IMR-90 (cell line): ENCODE measurements around the gene SORL1. TPM values are rescaled to one million over a fixed set of nuclear protein-coding genes. Genes with fewer than 3 reads are reported as not detected.

Experiments
- ATAC-seq: fragments of 200-7000 bp; cut with Tn5 transposase; 2 replicates; pipeline ENCODE4 v1.9.1; 2020; ENCODE audit warnings: low read depth, mild to moderate bottlenecking, moderate library complexity
- BruUV-seq: library from RNA; stranded (reverse); fragments of 400-500 nt; replicated peaks from 2 replicates; lab custom pipeline; 2021; lab: Mats Ljungman, UMichigan
- CTCF ChIA-PET: fragments of 300-600 bp; formaldehyde crosslinking; extraction: SDS; loops from one replicate; lab custom pipeline; 2021; ENCODE audit warnings: antibody characterized with exemption; lab: Yijun Ruan, JAX
- POLR2A ChIA-PET: fragments of 300-600 bp; sonication (Branson Sonifier 250); formaldehyde crosslinking; loops from one replicate; lab custom pipeline; 2022; ENCODE audit warnings: antibody characterized with exemption; ENCODE audit not compliant: unreplicated experiment; lab: Charles Lee
- DNase-seq: peaks from one replicate; pipeline ENCODE4 v3.0.0; 2013
- H2AFZ ChIP-seq: replicated peaks from 2 replicates; pipeline ENCODE3; 2013; ENCODE audit warnings: low read length, mild to moderate bottlenecking; ENCODE audit not compliant: poor library complexity
- H2AK5ac ChIP-seq: 2 replicates; pipeline ENCODE4 v1.6.1; 2013; ENCODE audit warnings: low read depth, low read length, inconsistent platforms
- H2AK9ac ChIP-seq: replicated peaks from 2 replicates; pipeline ENCODE3; 2013; ENCODE audit warnings: mild to moderate bottlenecking, low read depth, low read length, moderate library complexity; ENCODE audit not compliant: poor library complexity
- H2BK120ac ChIP-seq: 2 replicates; pipeline ENCODE4 v1.6.1; 2013; ENCODE audit warnings: low read depth, low read length, inconsistent platforms
- H2BK15ac ChIP-seq: 3 replicates; pipeline ENCODE4 v1.6.1; 2013; ENCODE audit warnings: low read depth, low read length, inconsistent platforms
- H2BK20ac ChIP-seq: 2 replicates; pipeline ENCODE4 v1.6.1; 2013; ENCODE audit warnings: low read depth, mild to moderate bottlenecking, inconsistent platforms, low read length, moderate library complexity
- H2BK5ac ChIP-seq: 2 replicates; pipeline ENCODE4 v1.6.1; 2013; ENCODE audit warnings: mild to moderate bottlenecking, low read depth, low read length, inconsistent platforms; ENCODE audit not compliant: poor library complexity, severe bottlenecking
- H3K14ac ChIP-seq: replicated peaks from 2 replicates; pipeline ENCODE4 v1.6.1; 2013; ENCODE audit warnings: low read depth, low read length, inconsistent platforms
- H3K18ac ChIP-seq: 2 replicates; pipeline ENCODE4 v1.6.1; 2013; ENCODE audit warnings: low read depth, low read length, control low read depth
- H3K23ac ChIP-seq: 2 replicates; pipeline ENCODE4 v1.6.1; 2013; ENCODE audit warnings: low read depth, low read length, inconsistent platforms
- H3K27ac ChIP-seq: 2 replicates; pipeline ENCODE4 v1.5.1; 2013; ENCODE audit warnings: mild to moderate bottlenecking, control low read depth, low read length; ENCODE audit not compliant: insufficient read depth
- H3K27me3 ChIP-seq: 2 replicates; pipeline ENCODE4 v1.6.1; 2013; ENCODE audit warnings: low read length; ENCODE audit not compliant: control insufficient read depth, insufficient read depth
- H3K36me3 ChIP-seq: 2 replicates; pipeline ENCODE4 v1.6.1; 2013; ENCODE audit warnings: low read length, mixed read lengths; ENCODE audit not compliant: control insufficient read depth, insufficient read depth
- H3K4ac ChIP-seq: 2 replicates; pipeline ENCODE4 v1.6.1; 2013; ENCODE audit warnings: low read depth, low read length, inconsistent platforms
- H3K4me1 ChIP-seq: 2 replicates; pipeline ENCODE4 v1.6.1; 2013; ENCODE audit warnings: low read length, mixed read lengths; ENCODE audit not compliant: control insufficient read depth, insufficient read depth
- H3K4me2 ChIP-seq: 2 replicates; pipeline ENCODE4 v1.6.1; 2013; ENCODE audit warnings: low read depth, mild to moderate bottlenecking, control low read depth, low read length, moderate library complexity
- H3K4me3 ChIP-seq: 2 replicates; pipeline ENCODE4 v1.5.1; 2013; ENCODE audit warnings: low read depth, mild to moderate bottlenecking, control low read depth, low read length, moderate library complexity; ENCODE audit not compliant: insufficient read depth
- H3K56ac ChIP-seq: 2 replicates; pipeline ENCODE4 v1.6.1; 2013; ENCODE audit warnings: low read length, inconsistent platforms; ENCODE audit not compliant: insufficient read depth; ENCODE audit errors: extremely low read depth
- H3K79me1 ChIP-seq, 2 experiments: 2 replicates each; pipeline ENCODE4 v1.6.1; 2013; ENCODE audit warnings: low read length in 2 of 2, inconsistent platforms in 1 of 2, low read depth in 1 of 2
- H3K9ac ChIP-seq: 2 replicates; pipeline ENCODE4 v1.6.1; 2013; ENCODE audit warnings: low read depth, low read length, control low read depth
- H3K9me1 ChIP-seq: 2 replicates; pipeline ENCODE4 v1.6.1; 2013; ENCODE audit warnings: low read length, inconsistent platforms; ENCODE audit not compliant: insufficient read depth
- H3K9me3 ChIP-seq: 2 replicates; pipeline ENCODE4 v1.6.1; 2013; ENCODE audit warnings: low read length; ENCODE audit not compliant: control insufficient read depth, insufficient read depth
- H4K20me1 ChIP-seq: 2 replicates; pipeline ENCODE4 v1.6.1; 2013; ENCODE audit warnings: low read length, inconsistent platforms; ENCODE audit not compliant: insufficient read depth
- H4K5ac ChIP-seq: 2 replicates; pipeline ENCODE4 v1.6.1; 2013; ENCODE audit warnings: mild to moderate bottlenecking, low read depth, low read length, control low read depth
- H4K8ac ChIP-seq, 2 experiments: 2 replicates each; pipeline ENCODE4 v1.6.1; 2013; ENCODE audit warnings: low read depth in 2 of 2, low read length in 2 of 2, control low read depth in 1 of 2, inconsistent platforms in 1 of 2
- H4K91ac ChIP-seq: 2 replicates; pipeline ENCODE4 v1.6.1; 2013; ENCODE audit warnings: low read depth, low read length, inconsistent platforms; ENCODE audit not compliant: insufficient read depth
- BHLHE40 ChIP-seq: fragments of 150-350 bp; IDR thresholded peaks from 2 replicates; pipeline ENCODE4 v1.6.1; 2016; ENCODE audit warnings: mild to moderate bottlenecking, low read depth, low read length
- CEBPB ChIP-seq: IDR thresholded peaks from 2 replicates; pipeline ENCODE4 v1.6.1; 2012; ENCODE audit warnings: low read depth, low read length, improper control_type of control experiment
- CHD1 ChIP-seq: IDR thresholded peaks from 2 replicates; pipeline ENCODE4 v1.6.1; 2012; ENCODE audit warnings: low read depth, low read length, improper control_type of control experiment
- FOS ChIP-seq: fragments of 150-350 bp; IDR thresholded peaks from 2 replicates; pipeline ENCODE4 v1.6.1; 2016; ENCODE audit warnings: low read depth, low read length
- MAFK ChIP-seq: IDR thresholded peaks from 2 replicates; pipeline ENCODE4 v1.6.1; 2012; ENCODE audit warnings: low read depth, low read length, improper control_type of control experiment
- MAZ ChIP-seq: IDR thresholded peaks from 2 replicates; pipeline ENCODE4 v1.6.1; 2012; ENCODE audit warnings: low read depth, mild to moderate bottlenecking, low read length, improper control_type of control experiment, moderate library complexity, borderline replicate concordance
- MXI1 ChIP-seq: IDR thresholded peaks from 2 replicates; pipeline ENCODE4 v1.6.1; 2012; ENCODE audit warnings: low read depth, mild to moderate bottlenecking, low read length, moderate library complexity, borderline replicate concordance
- NFE2L2 ChIP-seq: fragments of 150-350 bp; IDR thresholded peaks from 2 replicates; pipeline ENCODE4 v1.6.1; 2016; ENCODE audit warnings: low read depth, mild to moderate bottlenecking, low read length
- POLR2A ChIP-seq: IDR thresholded peaks from 2 replicates; pipeline ENCODE4 v1.6.1; 2012; ENCODE audit warnings: mild to moderate bottlenecking, low read depth, low read length
- RAD21 ChIP-seq: IDR thresholded peaks from 2 replicates; pipeline ENCODE4 v1.6.1; 2012; ENCODE audit warnings: low read length, improper control_type of control experiment
- RCOR1 ChIP-seq: IDR thresholded peaks from 2 replicates; pipeline ENCODE4 v1.6.1; 2012; ENCODE audit warnings: mild to moderate bottlenecking, low read length, improper control_type of control experiment; ENCODE audit not compliant: insufficient replicate concordance
- RFX5 ChIP-seq: IDR thresholded peaks from 2 replicates; pipeline ENCODE4 v1.8.0; 2012; ENCODE audit warnings: low read depth, mild to moderate bottlenecking, low read length, moderate library complexity
- SMC3 ChIP-seq: fragments of 150-350 bp; IDR thresholded peaks from 2 replicates; pipeline ENCODE4 v1.6.1; 2016; ENCODE audit warnings: low read depth, mild to moderate bottlenecking, antibody characterized with exemption, low read length, moderate library complexity
- USF2 ChIP-seq: fragments of 150-350 bp; IDR thresholded peaks from 2 replicates; pipeline ENCODE4 v1.6.1; 2017; ENCODE audit warnings: mild to moderate bottlenecking, antibody characterized with exemption, low read length, low read depth
- WGBS, 2 experiments: methylation state at CpG; one replicate each; pipeline versions ENCODE4 v1.1.5 to v1.1.7; 2013; ENCODE audit warnings: missing lambda C conversion rate in 2 of 2; ENCODE audit not compliant: insufficient read length in 1 of 2; ENCODE audit errors: extremely low coverage in 2 of 2; 5-methylcytosine and 5-hydroxymethylcytosine counted together
- dilution Hi-C: fragments of 300-500 bp; cut with HindIII; formaldehyde crosslinking; loops from one replicate; pipeline ENCODE4 v1.14.3; 2018; ENCODE audit warnings: low sequenced_read_pairs; ENCODE audit not compliant: unreplicated experiment
- in situ Hi-C: fragments of 300-500 bp; cut with MboI; formaldehyde crosslinking; loops from 3 replicates; pipeline ENCODE4 v1.14.3; 2019; ENCODE audit warnings: low sequenced_read_pairs, inconsistent platforms, mixed read lengths
- intact Hi-C: fragments of 100-400 bp; cut with micrococcal nuclease; formaldehyde crosslinking; loops from 2 replicates; pipeline ENCODE4 v1.10.0; 2022
- polyA plus RNA-seq, 3 experiments: library from polyadenylated mRNA; depleted of rRNA; stranded (reverse); fragments of >200 nt; gene quantifications; 2 replicates each; pipeline ENCODE4 v1.2.3, GENCODE V29; 2012; ENCODE audit warnings: low replicate concordance in 1 of 3
- total RNA-seq: library from RNA; depleted of rRNA; stranded (reverse); fragments of >200 nt; gene quantifications from 2 replicates; pipeline ENCODE4 v1.2.3, GENCODE V29; 2012
- TF ChIP-seq, protein P1 (sequence below): fragments of 150-350 bp; IDR thresholded peaks from 2 replicates; pipeline ENCODE4 v1.6.1; 2016; ENCODE audit warnings: low read depth, mild to moderate bottlenecking, low read length, moderate library complexity, borderline replicate concordance
- TF ChIP-seq, protein P2 (sequence below): conservative IDR thresholded peaks from 2 replicates; pipeline ENCODE4 v1.5.1; 2012; ENCODE audit warnings: mild to moderate bottlenecking, low read depth, low read length, improper control_type of control experiment

Gene SORL1
- total and polyA plus RNA-seq, 2 of the 4 experiments (the other 2 are of a cell fraction) = 1.0 to 2.0 TPM

DNA sequence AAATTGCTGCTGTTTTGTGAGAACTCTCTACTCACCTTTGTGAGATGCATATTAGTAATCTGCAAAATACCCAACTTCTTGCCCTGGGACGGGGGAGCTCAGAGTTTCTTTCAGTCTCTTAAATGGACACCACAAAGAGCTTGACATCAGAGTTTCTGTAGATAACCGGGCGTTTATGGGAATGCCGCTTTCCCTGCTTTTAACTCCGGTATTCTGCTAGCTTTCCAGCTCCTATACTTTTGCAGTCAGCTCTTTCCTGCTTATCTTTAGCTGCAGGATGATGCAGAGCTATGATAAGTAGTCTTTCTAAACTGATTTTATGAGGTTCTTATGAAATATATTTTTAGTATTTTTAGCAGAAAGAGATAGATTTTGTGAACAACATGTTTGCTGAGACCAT, 155.2 kb downstream of the SORL1 start:
- Histone ChIP-seq H3K27ac (no peak overlapping the region), H3K9me3 (no peaks in the 10 kb centered on the region), H3K9ac (no peak overlapping the region), H3K4ac (no peak overlapping the region), H3K9me1 (no peaks in the 10 kb centered on the region; the same call in 1 of the 2 replicates), H2BK120ac (no peak overlapping the region), H4K8ac (no peak overlapping the region), H3K4me2 (no peak overlapping the region), H3K23ac (no peak overlapping the region), H3K79me1 (no peaks in the 10 kb centered on the region), H3K4me3 (no peak overlapping the region), H3K27me3 (no peaks in the 10 kb centered on the region), H3K4me1 (peaks cover 4% of the 10 kb centered on the region; the same call in 1 of the 2 replicates), H3K14ac (no peak overlapping the region), H4K91ac (no peak overlapping the region), H2AK5ac (no peak overlapping the region), H4K20me1 (no peaks in the 10 kb centered on the region), H2AK9ac (no peak overlapping the region), H3K56ac (no peak overlapping the region), H2BK15ac (no peak overlapping the region), H2BK5ac (no peak overlapping the region), H2BK20ac (no peak overlapping the region), H2AFZ (no peak overlapping the region), H3K18ac (no peak overlapping the region), H4K5ac (no peak overlapping the region), H3K36me3 (peaks cover 2% of the 10 kb centered on the region; the same call in 1 of the 2 replicates)
- ATAC-seq (no peak), DNase-seq (no peak)
- no TSS peak for BruUV-seq
- WGBS, 2 experiments = 92% methylated on average over 2 of the region's 5 CpGs; no CpG with 5 or more reads in 1 of the 2 experiments
- dilution Hi-C loops = no loop called here
- intact Hi-C loops = no loop called here
- TF ChIP-seq MXI1 (no peak), NFE2L2 (no peak), FOS (no peak), MAZ (no peak), POLR2A (no peak), CHD1 (no peak), RFX5 (no peak), RCOR1 (no peak), MAFK (no peak), RAD21 (no peak), CEBPB (no peak), BHLHE40 (no peak), SMC3 (no peak), USF2 (no peak)
- TF ChIP-seq, protein P1, sequence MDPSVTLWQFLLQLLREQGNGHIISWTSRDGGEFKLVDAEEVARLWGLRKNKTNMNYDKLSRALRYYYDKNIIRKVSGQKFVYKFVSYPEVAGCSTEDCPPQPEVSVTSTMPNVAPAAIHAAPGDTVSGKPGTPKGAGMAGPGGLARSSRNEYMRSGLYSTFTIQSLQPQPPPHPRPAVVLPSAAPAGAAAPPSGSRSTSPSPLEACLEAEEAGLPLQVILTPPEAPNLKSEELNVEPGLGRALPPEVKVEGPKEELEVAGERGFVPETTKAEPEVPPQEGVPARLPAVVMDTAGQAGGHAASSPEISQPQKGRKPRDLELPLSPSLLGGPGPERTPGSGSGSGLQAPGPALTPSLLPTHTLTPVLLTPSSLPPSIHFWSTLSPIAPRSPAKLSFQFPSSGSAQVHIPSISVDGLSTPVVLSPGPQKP = no peak
- TF ChIP-seq, protein P2, sequence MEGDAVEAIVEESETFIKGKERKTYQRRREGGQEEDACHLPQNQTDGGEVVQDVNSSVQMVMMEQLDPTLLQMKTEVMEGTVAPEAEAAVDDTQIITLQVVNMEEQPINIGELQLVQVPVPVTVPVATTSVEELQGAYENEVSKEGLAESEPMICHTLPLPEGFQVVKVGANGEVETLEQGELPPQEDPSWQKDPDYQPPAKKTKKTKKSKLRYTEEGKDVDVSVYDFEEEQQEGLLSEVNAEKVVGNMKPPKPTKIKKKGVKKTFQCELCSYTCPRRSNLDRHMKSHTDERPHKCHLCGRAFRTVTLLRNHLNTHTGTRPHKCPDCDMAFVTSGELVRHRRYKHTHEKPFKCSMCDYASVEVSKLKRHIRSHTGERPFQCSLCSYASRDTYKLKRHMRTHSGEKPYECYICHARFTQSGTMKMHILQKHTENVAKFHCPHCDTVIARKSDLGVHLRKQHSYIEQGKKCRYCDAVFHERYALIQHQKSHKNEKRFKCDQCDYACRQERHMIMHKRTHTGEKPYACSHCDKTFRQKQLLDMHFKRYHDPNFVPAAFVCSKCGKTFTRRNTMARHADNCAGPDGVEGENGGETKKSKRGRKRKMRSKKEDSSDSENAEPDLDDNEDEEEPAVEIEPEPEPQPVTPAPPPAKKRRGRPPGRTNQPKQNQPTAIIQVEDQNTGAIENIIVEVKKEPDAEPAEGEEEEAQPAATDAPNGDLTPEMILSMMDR = no peak
- CTCF ChIA-PET = no interaction called here
- POLR2A ChIA-PET = no interaction called here
- in situ Hi-C loops = no loop called here
